Adrenal gland (tissue), 5 donors: ENCODE data around the gene PARD3B.

Experiments
- POLR2A ChIP-seq, 2 donors: fragments of 450-650 bp; IDR thresholded peaks; one replicate each; pipeline ENCODE4 v1.6.1; 2017; ENCODE audit warnings: antibody characterized with exemption in 2 of 2, mild to moderate bottlenecking in 2 of 2, moderate library complexity in 1 of 2
- TF ChIP-seq, protein P1 (sequence below), 6 experiments: fragments of 450-650 bp in 4 of 6; fragments of 200-600 bp in 2 of 6; sonication (generic) in 1 of 6; IDR thresholded peaks; 1 replicate in 5 of 6; 2 replicates in 1 of 6; pipeline versions ENCODE4 v1.5.1 to v1.8.0; 2016 to 2021; ENCODE audit warnings: antibody characterized with exemption in 6 of 6, mild to moderate bottlenecking in 2 of 6, moderate library complexity in 1 of 6
- donor health status: DM: no; HTN: no; CAD: no.

DNA sequence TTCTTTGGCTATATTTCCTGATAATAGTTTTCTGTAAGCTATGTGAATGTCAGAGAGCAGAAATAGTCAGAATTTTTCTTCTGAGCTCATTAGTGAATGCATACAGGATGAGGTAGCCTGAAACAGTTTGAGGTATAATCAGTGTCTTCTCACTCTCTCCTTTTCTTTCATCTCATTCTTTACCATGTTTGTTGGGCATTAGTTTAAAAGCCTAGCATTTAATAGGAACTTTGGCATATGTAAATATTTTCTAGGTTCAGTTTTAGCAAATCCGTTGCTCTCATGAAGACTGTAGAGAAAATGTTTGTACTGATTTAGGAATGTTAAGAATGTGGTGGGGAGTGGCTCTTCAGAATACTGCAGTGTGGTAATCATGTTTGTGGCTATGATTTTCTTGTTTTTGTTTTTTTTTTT, 119.4 kb downstream of the PARD3B start:
- TF ChIP-seq, protein P1, sequence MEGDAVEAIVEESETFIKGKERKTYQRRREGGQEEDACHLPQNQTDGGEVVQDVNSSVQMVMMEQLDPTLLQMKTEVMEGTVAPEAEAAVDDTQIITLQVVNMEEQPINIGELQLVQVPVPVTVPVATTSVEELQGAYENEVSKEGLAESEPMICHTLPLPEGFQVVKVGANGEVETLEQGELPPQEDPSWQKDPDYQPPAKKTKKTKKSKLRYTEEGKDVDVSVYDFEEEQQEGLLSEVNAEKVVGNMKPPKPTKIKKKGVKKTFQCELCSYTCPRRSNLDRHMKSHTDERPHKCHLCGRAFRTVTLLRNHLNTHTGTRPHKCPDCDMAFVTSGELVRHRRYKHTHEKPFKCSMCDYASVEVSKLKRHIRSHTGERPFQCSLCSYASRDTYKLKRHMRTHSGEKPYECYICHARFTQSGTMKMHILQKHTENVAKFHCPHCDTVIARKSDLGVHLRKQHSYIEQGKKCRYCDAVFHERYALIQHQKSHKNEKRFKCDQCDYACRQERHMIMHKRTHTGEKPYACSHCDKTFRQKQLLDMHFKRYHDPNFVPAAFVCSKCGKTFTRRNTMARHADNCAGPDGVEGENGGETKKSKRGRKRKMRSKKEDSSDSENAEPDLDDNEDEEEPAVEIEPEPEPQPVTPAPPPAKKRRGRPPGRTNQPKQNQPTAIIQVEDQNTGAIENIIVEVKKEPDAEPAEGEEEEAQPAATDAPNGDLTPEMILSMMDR (IDR thresholded peaks at IDR 0.05), result no peak
- no peak for TF ChIP-seq POLR2A (IDR thresholded peaks at IDR 0.05)
